Suppressor macrophage treated with lipopolysaccharide for 4 hours (primary cell): ENCODE data around the gene PRKCE.

Experiments
- DNase-seq: peaks from one replicate; pipeline ENCODE4 v3.0.0-alpha.2; 2020

The PRKCE gene

DNA sequence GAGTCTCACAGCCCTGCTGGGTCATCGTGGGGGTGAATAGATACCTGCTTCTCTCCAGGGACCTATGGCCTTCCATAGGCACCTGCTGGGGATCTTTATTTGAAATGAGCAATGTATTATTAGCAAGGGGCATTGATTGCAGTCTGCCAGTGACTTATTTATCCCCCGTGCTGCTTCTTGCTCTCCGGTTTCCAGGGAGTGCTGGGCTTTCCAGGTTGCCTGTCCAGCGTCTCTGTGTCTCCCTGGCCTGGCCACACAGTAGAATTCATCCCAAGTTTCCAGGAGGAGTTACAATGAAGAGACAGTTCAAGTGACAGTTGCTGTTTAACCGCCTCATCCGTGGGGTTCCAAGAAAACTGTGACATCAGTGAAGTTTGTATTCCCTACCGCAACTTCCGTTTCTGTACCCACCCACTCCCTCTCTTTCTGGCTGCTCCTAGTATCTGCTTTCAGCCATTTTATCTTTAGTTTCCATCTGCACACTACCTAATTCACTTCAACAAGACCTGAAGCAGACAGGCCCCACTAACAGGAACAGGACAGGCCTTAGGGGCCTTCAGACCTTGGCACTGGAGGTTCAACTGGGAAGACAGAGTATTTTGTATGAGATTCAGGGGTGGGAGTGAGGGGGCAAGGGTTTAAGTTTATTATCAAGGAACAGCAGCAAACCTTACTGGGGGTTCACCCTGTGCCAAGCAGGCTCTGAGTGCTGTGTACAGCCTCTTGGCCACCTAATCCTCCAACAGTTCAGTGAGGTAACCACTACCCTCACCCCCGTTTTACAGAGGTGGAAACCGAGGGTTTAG, 134.8 kb downstream of the PRKCE start:
- peak; percentile 60 for DNase-seq

DNA sequence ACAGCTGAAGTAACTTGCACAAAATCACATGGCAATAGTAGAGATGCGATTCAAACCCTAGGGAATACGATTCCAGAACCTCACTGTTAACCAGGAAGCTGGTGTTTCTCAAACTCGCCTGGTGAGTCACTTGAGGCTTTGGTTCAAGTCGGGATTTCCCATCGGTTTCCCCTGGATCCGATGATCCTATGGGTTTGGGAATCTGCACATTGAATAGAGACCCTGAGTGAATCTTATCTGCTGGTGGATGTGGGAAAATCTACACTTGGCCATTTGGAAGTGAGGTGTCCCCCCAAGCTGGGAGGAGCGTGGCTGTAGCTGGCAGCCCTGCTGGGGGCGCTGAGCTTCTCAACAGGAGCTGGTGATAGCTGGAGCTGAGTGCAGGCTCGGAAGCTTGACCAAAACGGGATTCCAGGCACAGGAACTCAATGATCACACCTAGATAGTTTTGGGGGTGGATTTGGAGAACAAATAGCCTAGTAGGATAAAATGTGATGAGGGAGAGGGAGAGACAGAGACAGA, 135.4 kb downstream of the PRKCE start:
- peak; percentile 37 for DNase-seq

DNA sequence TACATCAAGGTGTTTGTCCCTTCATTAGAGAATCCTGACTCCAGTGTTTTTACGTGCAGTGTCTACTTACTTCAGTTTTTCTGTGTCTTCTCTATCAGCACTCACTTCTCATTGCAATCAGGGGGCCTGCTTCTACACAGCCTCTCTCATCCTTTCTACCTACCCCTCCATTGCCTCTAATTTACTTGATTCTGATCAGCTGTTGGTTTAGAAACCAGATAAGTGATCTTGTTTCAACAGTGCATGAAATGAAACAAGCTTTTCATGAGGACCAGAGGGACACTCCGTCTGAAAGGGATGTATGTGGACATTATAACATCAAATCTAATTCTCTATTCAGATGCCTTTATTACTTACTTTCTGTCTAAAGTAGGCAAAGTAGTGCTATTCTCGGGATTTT, 136.9 kb downstream of the PRKCE start:
- no peak for DNase-seq

DNA sequence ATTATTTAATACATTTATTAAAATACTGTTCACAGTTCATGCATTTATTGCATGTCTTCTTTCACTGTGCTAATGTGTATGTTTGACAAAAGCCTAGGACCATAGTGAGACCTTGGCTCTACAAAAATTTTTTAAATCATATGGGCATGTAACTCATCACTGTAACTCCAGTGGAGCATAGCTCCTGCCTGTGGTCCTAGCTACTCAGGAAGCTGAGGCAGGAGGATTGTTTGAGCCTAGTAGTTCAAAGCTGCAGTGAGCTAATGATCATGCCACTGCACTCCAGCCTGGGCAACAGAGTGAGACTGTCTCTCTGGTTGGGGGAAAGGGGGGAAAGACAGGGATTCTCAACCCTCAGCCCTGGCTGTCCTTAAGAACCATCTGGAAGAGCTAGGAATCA, 137.8 kb downstream of the PRKCE start:
- no peak for DNase-seq

DNA sequence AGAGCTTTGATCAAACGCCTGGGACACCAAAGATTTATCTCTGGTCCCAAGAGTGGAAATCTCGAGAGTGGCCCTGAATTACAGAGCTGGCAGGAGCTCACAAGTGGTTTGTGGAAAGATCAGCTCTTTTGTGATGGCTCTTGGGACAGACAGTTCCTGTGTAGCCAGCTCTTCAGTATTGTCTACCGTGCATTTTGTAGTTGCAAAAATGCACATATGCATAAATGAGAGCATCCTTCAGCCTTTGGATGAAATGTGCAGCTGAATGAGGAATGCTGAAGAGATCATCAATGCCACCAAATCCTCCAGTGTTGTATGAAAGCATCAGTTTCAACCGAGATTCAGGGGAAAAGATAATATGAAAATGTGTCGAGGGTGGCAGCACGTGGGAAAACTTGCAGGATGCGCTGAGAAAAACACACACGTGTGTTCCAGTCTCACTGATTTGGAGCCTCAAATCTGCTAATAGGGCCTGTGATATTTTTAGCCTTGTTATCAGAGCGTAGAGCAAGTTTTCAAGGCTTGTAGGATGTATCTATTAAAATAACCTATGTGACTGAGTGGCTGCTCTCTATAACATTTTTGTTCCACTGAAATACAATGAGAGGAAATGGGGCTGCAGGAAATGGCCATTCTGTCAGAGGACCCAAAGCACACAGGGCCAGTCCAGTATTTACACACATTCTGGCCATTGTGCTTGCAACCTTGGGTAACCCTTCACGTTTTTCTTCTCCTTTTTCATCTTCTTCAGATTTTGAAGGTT, 138.7 kb downstream of the PRKCE start:
- DNase-seq, result no peak

DNA sequence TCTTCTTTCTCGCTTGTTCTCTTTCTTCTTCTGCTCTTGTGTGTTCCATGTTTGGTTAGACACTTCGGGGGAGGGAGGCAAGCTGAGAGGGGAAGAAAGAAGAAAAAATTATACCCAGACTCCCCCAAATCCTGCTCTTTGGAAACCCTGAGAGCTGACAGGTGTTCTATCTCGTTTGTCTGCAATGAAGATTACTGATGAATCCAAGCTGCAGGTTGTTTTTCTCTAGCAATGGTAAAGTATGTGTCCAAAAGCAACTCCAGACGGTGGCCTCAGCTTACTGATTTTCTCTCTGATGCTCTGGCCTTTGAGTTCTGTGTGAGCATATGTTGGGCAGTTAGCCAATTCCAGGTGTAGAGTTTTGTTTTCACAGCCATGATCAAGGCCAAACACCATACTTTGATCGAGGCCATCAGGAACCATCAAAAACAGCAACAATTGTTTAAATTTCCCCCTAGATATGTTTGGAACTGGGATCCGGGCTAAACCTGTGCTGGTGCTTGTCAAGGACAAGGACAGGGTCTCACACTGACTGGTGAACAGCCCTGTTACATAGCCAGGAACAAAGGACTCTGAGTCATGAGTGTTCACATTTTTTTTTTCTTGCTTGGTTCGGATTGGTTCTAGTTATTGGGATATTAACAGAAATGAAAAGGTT, 142.0 kb downstream of the PRKCE start:
- DNase-seq, result no peak

DNA sequence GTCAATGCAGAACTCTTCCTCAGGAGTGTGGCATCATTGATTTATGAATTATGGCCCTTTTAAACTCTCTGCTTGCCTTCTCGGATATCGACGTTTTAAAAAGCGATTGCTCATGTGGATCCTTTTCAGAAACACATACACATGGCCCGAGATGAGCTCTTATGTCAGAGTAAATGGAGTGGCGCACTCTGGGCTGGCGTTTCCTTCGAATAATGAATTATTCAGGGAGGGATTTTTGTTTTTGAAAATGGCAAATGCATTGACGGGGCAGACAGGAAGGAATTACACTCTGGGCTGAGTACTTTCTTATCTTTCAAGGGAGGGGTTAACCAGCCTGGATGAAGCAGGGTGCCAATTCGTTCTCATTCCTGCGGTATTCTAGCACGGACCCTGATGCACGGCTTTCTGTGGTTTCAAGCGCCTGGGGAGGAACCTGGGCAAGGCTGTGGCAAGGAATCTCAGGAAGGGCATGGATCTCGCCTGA, 142.7 kb downstream of the PRKCE start:
- no peak for DNase-seq

DNA sequence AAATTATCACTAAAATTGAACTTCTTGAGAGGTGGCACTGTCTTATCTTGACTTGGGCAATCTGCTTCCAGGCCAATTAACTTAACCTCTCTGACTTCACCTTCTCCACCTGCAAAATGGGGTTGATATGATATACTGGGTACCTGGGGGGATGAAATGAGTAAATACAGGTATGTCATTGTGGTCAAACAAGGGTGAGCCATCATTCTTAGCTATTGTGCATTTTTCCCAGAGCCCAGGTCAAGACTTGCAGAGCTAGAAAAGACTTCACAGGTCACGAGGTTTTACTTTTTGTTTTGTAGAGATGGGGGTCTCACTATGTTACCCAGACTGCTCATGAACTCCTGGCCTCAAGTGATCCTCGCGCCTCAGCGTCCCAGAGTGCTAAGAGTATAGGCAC, 145.0 kb downstream of the PRKCE start:
- no peak for DNase-seq

DNA sequence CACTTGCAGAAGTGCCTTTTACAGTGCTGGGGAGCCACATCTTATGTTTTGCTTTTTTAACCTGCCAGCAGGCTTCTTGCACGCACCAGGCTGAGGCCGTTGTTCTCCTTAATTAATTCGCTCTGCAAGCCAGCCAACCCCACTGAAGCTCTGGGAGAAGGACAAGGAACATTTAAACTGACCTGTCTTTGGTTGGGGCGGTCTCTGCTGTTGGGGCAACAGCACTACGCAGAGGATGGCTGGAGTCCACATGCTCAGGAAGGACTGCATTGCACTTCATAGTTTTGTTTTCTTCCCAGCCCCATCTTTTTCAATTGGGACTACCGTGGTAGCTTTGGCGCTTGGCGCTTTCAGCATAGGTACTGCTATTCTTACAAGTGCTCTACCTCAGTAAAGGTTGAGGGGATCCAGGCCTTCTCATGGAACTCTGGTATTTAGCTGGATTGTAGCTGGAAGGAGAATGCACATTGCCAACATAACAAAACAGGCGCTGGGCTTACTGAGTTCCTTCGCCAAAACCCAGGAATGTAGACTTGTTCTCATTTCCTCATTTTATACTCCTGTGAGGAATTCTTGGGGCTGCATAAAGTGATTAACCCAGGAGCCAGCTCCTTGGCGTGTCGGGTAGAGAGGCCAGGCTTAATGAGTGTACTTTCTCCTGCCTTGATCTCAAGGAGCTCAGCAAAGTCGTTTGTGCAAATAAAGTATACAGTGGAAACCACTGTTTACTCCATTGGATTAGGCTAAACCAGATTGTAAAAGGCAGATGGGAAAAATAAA, 146.2 kb downstream of the PRKCE start:
- DNase-seq, result no peak

DNA sequence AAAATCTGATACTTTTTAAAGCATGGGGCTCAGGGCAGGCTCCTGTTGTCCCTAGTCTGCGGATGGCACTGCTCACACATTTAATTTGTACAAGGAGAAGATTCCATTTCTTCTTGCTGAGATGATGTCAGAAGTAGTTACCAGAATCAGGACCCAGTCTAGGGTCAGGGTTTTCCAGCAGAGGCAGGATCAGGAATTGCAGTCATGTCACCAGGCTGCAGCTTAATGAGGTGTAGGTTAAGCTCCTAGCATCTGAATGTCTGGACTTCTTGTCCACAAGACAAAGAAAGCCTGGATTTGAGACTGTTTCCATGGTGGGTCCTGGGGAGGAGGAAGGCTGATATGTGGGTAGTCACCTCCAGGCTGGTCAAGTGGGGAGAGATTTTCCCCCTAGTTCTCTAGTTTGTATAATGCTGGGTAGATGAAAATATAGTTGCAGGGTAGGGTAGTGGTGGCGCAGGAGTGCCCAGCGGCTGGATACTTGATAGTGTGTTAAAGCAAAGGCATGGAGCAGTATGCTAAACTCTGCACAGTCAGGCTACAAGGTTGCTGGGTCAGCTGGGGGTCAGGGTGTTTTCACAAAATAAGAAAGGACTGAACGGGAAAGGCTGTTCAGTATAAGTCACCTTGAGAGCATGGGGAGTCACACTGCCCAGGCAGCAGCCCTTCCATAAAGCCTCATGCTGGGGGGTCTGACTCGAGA, 148.4 kb downstream of the PRKCE start:
- DNase-seq, result no peak

DNA sequence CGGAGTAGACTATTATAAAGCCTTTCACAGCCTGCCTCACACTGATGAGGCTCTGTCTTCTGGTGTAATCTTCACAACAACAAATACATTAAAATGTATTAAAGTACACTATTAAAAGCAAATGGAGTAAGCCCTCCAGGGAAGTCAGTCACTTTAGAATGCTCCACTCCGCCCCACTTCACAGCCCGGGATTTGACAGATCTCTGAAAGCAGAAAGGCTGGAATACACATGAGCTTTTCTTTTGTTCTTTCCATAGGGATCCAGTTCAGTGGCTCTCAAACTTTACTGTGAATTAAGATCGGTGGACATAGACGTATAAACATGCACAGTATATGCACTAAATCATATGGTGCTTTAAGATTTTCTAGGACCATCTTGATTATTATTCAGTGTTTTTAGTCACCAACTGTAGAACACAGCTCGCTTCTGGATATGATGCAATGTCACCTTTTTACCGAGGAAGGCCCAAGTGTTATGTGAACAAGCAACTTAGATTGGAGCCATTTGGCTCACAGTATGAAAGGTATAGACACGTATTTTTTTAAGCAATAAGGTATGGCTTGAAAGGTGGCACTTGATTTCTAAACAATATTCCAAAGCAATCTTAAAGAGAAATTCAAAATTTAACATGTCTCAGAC, 151.1 kb downstream of the PRKCE start:
- no peak for DNase-seq

DNA sequence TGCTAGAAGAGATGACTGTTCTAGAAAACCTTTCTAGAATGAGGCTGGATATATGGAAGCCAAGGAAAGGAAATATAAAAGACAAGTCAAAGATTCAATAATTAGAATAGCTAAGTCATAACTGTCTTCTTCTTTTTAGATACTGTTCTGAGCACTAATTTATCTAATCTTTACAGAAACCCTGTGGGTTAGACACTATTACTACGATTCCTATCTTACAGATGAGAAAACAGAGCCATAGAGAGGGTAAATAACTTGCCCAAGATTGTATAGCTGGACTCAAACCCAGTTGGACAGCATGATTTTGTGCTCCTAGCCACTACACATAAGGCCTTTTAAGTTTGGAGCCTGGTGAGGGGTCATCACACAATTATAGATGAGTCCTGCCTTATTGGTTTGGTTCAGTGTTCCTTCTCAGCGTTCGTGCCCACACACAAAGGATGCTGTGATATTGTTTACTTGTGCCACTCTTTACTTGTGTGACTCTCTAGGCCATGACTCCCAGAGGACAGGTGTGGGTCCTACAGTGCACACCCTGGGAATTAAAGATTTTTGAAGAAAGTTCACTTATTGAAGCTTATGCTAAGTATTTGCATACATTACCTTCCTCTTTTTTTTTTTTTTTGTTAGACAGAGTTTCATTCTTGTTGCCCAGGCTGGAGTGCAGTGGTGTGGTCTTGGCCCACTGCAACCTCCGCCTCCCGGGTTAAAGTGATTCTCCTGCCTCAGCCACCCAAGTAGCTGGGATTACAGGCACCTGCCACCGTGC, 153.7 kb downstream of the PRKCE start:
- no peak for DNase-seq

DNA sequence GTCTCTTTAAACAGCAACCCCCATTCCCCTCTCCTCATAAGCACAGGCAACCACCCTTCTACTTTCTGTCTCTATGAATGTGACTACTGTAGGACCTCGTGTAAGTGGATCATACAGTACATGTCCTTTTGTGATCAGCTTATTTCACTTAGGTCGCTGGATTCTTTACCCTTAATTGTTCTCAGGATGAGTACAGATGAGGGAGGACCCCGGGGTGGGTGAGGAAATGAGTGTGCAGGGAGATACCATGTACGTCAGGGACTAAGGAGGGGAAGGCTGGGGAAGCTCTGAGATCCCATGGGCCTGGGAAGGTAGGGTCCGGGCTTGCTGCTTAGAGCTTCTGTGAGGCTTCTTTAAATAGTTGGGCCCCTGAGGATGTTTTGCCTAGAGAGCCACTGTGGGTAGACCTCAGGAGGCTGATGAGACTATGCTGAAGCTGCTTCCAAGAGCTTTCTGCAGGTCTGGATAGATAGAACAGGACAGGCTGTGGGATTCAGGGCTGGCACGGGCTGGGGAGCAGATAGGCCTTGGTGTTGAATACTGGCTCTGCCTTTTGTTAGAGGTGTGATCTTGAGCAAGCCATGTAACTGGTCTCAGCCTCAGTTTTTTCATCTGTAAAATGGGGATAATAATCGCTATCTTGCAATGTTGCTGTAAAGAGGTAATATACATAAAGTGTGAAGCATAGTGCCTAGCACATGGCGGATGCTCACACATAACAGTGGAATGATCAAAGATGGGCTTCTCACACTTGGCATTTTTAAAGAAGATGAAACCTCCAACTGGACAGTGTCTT, 155.3 kb downstream of the PRKCE start:
- DNase-seq, result no peak

DNA sequence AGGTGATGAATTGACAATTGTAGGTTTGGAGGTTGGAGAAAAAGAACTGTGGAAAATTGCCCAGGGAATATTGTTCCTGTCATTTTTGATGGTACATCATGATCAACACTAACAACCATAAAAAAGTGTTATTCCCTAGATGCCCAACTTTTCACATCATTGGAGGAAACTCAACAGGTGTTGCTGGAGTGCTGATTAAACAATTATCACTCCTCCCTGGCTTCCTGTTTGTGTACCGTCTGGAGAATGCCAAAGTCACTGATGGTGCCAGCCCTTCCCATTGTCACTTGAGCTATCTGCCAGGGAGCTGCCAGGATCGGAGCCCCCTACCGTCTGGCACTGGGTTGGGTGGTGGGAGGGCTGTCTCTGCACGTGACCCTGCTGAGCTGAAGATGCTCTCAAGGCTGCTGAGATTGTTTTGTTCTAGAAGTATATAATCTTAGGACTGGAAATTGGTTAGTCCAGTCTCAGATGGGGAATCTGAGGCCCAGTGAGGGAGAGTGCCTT, 156.9 kb downstream of the PRKCE start:
- no peak for DNase-seq

DNA sequence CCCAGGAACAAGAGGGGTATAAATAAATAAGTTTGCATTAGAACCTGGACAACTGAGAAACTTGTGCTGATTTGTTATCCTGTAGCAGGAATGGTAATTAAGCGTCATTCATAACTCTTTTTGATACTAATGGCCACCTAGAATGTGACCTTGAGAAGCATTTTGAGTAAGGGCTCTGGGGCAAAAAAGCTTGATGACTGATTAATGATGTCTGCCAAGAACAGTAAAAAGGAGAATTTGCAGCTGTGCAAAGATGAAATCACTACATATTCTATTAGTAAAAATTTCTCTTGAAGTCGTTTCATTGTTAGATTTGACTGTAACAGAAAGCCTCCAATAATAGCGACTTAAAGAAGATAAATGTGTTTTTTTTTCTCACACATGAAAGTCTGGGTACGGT, 157.7 kb downstream of the PRKCE start:
- no peak for DNase-seq

DNA sequence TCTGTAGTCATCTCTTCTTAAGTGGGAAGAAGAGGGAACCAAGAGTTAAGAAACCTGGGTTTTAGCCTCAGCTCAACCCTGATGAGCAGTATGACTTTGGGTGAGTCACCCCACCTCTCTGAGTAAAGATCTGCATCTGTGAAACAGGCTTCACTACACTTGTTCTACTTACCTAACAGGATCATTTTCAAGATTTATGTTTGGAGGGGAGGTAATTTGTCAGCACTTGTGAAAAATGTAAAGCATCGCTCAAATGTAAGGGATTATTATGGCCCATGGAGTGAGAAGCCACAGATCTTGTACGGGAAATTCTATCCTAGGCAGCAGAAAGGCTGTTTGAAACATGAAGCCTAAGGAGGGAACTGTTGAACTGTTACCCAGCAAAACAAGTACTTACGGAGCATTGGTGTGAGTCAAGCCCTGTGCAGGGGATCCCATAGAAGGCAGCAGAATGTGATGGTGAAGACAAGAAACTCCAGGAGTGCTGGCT, 160.6 kb downstream of the PRKCE start:
- DNase-seq, result peak; percentile 57

DNA sequence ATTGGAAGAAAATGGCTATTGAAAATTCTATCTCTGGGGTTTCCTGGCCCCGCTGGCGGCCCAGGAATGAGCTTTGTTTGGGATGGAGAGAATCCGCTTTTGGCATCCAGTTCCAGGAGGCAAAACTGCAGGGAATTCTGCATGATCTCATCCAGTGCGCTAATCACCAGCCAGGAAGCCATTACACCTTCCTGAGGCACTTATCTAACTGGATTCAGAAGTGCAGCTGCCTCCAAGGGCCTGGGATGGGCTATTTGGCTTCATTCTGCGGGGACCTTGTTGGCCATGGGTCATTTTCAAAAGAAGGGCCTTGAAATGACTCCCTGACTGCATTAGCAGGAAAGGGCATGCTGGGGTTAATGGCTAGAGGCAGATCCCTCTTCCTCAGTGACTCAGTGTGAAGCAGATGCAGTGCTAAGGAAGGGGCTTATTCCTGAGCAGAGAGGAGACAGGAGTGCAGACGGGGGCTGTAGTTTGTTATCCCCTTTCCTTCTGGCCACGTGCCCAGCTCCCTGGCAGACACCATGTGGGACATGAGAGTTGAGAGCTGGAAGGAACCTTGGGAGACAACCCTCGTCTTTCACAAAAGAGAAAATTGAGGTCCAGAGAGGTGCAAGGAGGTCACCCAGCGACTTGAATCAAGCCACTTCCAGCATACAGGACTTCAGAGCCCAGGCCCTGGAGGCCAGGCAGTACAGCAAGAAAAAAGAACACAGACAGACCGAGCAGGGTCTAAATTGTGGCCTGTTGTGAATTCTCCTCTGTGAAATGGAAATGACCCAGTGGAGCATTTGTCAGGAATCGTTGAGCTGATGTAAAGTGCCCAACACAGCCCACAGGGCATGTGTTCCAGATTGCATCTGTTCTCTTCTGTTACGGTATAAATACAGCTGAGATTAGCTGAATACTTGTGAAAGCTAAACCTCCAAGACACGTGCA, 161.8 kb downstream of the PRKCE start:
- no peak for DNase-seq

DNA sequence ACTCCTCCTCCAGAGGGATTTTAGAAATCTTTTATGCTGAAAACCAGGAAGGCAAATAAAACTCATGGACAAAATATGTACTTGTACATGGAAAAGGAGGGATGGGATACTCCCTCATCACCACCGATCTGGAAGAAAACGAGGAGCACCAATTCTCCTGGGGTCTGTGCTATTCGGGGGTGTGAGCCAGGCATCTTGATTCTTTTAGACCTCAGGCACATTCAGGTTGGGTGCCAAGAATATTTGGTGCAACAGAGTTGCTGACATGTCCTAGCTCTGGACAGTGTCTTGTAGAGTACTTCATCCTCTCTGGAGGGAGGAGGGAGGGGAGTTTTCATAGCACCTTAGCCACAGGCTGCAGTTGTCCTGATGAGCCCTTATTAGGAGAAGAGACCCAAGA, 163.0 kb downstream of the PRKCE start:
- DNase-seq, result no peak
